Right lobe of liver (tissue), 4 donors: ENCODE results near the gene LHFPL6.

Source experiments
- POLR2A ChIP-seq: fragments of 450-650 bp; IDR thresholded peaks from one replicate; pipeline ENCODE4 v1.6.1; 2017; ENCODE audit warnings: antibody characterized with exemption, mild to moderate bottlenecking
- TF ChIP-seq, protein P1 (sequence below), 4 donors: fragments of 200-600 bp in 3 of 4; fragments of 450-650 bp in 1 of 4; IDR thresholded peaks; one replicate each; pipeline versions ENCODE4 v1.5.1 to v1.8.0; 2016 to 2022; ENCODE audit warnings: antibody characterized with exemption in 4 of 4, mild to moderate bottlenecking in 2 of 4
- donor health status: DM: no; HTN: no; CAD: no.
- donor health status: DM: no; HTN: no; CAD: no.
- donor health status: DM: no; HTN: yes; CAD: no.

DNA sequence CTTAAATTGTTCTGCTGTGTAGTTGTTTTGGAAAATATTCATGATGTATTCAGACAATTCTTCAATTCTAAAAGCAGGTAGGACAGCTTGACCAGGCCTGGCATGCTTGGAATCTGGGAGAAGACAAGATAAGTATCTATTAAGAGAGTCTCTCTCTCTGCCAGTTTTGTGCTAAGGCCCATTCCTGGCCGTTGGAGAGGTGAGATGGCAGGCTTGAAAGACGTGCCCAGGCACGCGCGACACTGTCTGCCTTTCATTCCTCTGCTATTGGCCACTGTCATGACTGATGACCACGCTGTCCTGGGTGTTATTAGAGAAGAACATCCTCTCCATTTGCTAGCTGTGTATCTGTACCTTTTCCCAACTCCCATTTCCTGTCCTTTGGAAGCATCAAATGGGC lies 90.3 kb downstream of the LHFPL6 start:
- TF ChIP-seq, protein P1, sequence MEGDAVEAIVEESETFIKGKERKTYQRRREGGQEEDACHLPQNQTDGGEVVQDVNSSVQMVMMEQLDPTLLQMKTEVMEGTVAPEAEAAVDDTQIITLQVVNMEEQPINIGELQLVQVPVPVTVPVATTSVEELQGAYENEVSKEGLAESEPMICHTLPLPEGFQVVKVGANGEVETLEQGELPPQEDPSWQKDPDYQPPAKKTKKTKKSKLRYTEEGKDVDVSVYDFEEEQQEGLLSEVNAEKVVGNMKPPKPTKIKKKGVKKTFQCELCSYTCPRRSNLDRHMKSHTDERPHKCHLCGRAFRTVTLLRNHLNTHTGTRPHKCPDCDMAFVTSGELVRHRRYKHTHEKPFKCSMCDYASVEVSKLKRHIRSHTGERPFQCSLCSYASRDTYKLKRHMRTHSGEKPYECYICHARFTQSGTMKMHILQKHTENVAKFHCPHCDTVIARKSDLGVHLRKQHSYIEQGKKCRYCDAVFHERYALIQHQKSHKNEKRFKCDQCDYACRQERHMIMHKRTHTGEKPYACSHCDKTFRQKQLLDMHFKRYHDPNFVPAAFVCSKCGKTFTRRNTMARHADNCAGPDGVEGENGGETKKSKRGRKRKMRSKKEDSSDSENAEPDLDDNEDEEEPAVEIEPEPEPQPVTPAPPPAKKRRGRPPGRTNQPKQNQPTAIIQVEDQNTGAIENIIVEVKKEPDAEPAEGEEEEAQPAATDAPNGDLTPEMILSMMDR (IDR thresholded peaks at IDR 0.05): no peak
- no peak for TF ChIP-seq POLR2A
